ENCODE results near the gene TRPC4AP.
"Not testable (repeated sequence)": the region's sequence is repeated elsewhere in the genome, so short reads cannot be mapped to it uniquely, and the experiment has no call there.

The TRPC4AP gene

DNA sequence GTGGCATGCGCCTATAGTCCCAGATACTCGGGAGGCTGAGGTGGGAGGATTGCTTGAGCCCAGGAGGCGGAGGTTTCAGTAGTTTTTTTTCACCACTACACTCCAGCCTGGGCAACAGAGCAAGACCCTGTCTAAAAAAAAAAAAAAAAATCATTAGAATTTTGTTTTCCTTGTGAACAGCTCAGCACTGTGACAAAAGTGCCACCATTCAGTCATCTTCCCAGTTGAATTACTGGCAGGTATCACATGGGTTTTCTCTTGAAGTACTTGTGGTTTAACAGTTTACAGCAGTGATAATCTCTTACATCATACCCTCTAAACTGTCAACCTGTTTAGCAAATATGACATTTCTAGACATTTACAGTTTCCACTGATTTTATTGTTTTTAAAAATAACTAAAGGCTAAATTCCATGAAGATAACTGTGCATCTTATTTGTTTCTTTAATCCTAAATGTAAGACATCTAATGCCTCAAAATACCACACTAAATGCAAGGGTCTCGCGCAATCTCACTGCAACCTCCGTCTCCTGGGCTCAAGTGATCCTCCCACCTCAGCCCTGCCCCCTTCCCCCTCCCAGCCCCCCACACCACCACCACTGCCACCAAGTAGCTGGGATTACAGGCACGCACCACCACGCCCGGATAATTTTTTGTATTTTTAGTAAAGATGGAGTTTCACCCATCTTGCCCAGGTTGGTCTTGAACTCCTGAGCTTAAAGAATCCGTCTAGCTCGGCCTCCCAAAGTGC is 7.0 kb downstream of the TRPC4AP start:
- peak overlapping the region; percentile 70 for H3K27ac Mint-ChIP-seq
- peaks cover 48% of the 10 kb centered on the region for H3K4me1 Mint-ChIP-seq (ENCODE audit: low read depth)
- peak overlapping the region; percentile 15 for H3K4me3 Mint-ChIP-seq
- H3K36me3 Mint-ChIP-seq (ENCODE audit: low read depth): peaks cover 19% of the 10 kb centered on the region
- no peaks in the 10 kb centered on the region for H3K27me3 Mint-ChIP-seq (ENCODE audit: low read depth)
- no peaks in the 10 kb centered on the region for H3K9me3 Mint-ChIP-seq
- no peak for DNase-seq (ENCODE audit: low spot score)

DNA sequence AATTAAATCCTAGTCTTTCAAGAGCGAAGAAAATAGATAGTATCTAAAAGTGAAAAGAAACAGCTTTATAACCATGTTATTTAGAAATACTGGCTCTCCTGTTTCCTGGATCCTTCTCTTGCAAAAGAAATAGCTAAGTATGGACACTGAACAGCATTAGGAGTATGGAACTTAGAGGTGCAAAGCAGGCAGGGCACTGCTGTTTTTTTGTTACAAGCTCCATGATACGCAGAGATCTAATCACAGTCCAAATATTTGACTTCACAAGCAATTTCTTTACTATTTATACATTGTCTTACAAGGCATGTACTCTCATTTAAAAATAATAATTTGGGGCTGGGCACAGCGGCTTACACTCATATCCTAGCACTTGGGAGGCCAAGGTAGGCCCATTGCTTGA is 7.6 kb downstream of the TRPC4AP start:
- Mint-ChIP-seq H3K9me3 (no peaks in the 10 kb centered on the region), H3K36me3 (ENCODE audit: low read depth) (peaks cover 16% of the 10 kb centered on the region), H3K4me3 (no peak overlapping the region), H3K27me3 (ENCODE audit: low read depth) (no peaks in the 10 kb centered on the region), H3K27ac (peak overlapping the region; percentile 70), H3K4me1 (ENCODE audit: low read depth) (peaks cover 51% of the 10 kb centered on the region)
- no peak for DNase-seq (ENCODE audit: low spot score)

DNA sequence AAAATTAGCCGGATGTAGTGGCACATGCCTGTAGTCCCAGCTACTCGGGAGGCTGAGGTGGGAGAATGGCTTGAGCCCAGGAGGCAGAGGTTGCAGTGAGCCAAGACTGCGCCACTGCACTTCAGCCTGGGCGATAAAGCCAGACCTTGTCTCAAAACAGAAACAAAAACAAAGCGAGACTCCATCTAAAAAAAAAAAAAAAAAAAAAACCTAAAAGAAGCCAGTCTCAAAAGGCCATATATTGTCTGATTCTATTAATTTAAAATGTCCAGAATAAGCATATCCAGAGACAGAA is 12.3 kb downstream of the TRPC4AP start:
- Mint-ChIP-seq H3K4me1 (ENCODE audit: low read depth) (peaks cover 43% of the 10 kb centered on the region), H3K4me3 (peak overlapping the region; percentile 52), H3K27ac (peak overlapping the region; percentile 68), H3K36me3 (ENCODE audit: low read depth) (peaks cover 42% of the 10 kb centered on the region)
- DNase-seq (ENCODE audit: low spot score); H3K27me3 Mint-ChIP-seq (ENCODE audit: low read depth); H3K9me3 Mint-ChIP-seq: not testable (repeated sequence)

DNA sequence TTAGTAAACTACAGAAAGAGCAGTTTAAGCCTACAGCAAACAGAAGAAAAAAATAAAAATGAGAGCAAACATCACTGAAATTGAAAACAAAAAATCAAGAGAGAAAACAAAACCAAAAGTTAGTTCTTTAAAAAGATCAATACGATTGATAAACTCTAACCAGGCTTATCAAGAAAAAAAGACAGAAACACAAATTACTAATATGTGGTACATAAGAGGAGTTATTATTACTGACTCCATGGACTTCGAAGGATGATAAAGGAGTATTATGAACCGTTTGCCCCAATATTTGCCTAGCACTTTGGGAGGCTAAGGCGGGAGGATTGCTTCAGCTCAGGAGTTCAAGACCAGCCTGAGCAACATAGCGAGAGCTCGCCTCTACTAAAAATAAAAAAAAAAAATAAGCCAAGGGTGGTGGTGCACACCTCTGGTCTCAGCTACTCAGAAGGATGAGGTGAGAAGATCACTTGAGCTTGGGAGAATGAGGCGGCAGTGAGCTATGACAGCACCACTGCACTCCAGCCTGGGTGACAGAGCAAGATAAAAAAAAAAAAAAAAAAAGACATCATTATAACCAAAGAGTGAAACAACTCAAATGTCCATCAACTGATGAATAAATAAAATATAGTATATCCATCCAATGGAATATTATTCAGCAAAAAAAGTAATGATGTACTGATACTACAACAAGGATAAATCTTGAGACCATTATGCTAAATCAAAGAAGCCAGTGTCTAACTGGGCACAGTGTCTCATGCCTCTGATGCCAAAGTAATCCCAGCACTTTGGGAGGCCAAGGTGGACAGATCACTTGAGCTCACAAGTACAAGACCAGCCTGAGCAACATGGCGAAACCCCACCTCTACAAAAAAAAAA is 12.9 kb downstream of the TRPC4AP start:
- Mint-ChIP-seq H3K27ac (peak overlapping the region; percentile 60), H3K36me3 (ENCODE audit: low read depth) (peaks cover 44% of the 10 kb centered on the region), H3K4me3 (peak overlapping the region; percentile 32), H3K9me3 (peaks cover 9% of the 10 kb centered on the region), H3K27me3 (ENCODE audit: low read depth) (no peaks in the 10 kb centered on the region), H3K4me1 (ENCODE audit: low read depth) (peaks cover 37% of the 10 kb centered on the region)
- DNase-seq (ENCODE audit: low spot score): no peak

DNA sequence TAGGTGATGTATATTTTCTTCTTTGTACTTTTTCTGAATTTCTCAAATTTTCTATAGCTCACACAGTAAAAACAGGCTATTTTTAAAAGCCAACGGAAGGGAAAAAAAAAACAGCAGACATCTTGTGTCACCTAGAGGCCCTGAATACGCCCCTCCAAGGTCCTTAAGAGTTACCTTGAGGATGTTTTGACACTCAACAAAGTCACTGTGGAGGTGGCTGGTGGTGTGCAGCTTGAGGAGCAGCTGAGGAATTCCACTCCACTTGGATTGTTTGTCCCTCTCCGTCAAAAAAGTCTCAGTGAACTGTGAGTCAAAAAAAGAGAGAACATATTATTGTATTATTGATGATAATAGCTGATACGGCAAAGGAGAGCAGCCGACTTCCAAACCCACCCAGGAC is 14.7 kb downstream of the TRPC4AP start:
- Mint-ChIP-seq H3K27me3 (ENCODE audit: low read depth) (no peaks in the 10 kb centered on the region), H3K9me3 (peaks cover 25% of the 10 kb centered on the region), H3K27ac (no peak overlapping the region), H3K36me3 (ENCODE audit: low read depth) (peaks cover 56% of the 10 kb centered on the region), H3K4me1 (ENCODE audit: low read depth) (peaks cover 34% of the 10 kb centered on the region), H3K4me3 (no peak overlapping the region)
- DNase-seq (ENCODE audit: low spot score): no peak

DNA sequence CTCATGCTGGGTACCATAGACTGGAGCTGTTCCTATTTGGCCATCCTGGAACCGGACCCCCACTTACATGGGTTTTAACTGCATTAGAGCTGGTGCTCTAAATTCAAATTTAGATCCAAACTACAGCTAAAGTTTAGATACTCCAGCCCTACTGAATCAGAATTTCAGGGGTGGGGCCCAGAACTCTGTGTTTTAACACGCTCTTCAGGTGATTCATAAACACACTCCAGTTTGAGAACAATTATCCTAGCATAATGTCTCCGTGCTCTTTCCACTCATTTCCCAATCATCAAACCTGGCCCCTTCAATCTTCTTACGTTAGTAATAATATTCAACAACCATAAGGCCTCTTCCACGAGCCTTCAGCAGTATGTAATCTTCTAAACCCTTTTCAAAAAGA is 15.3 kb downstream of the TRPC4AP start:
- Mint-ChIP-seq H3K36me3 (ENCODE audit: low read depth) (peaks cover 61% of the 10 kb centered on the region), H3K9me3 (peaks cover 28% of the 10 kb centered on the region), H3K27ac (no peak overlapping the region), H3K27me3 (ENCODE audit: low read depth) (no peaks in the 10 kb centered on the region), H3K4me3 (no peak overlapping the region), H3K4me1 (ENCODE audit: low read depth) (peaks cover 31% of the 10 kb centered on the region)
- no peak for DNase-seq (ENCODE audit: low spot score)

DNA sequence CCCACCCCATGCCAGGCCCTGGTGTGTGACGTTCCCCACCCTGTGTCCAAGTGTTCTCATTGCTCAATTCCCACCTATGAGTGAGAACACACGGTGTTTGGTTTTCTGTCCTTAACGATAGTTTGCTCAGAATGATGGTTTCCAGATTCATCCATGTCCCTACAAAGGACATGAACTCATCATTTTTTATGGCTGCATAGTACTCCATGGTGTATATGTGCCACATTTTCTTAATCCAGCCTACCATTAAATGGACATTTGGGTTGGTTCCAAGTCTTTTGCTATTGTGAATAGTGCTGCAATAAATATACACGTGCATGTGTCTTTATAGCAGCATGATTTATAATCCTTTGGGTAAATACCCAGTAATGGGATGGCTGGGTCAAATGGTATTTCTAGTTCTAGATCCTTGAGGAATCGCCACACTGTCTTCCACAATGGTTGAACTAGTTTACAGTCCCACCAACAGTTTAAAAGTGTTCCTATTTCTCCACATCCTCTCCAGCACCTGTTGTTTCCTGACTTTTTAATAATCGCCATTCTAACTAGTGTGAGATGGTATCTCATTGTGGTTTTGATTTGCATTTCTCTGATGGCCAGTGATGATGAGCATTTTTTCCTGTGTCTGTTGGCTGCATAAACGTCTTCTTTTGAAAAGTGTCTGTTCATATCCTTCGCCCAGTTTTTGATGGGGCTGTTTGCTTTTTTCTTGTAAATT is 21.0 kb downstream of the TRPC4AP start:
- peaks cover 20% of the 10 kb centered on the region for H3K4me1 Mint-ChIP-seq (ENCODE audit: low read depth)
- not testable (repeated sequence) for H3K27ac Mint-ChIP-seq

DNA sequence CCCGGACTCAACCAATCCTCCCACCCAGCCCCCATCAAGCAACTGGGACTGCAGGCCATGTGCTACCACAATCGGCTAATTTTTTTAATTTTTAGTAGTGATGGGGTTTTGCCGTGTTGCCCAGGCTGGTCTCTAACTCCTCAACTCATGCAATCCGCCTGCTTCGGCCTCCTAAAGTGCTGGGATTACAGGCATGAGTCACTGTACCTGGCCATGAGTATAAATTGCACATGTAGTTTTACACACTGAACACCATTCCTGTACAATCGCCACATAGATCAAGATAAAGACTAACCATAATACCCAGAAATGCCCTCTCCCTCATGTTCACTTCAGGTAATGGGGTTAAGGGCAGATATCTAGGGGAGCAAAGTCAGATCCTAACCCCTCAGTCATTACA is 26.4 kb downstream of the TRPC4AP start:
- Mint-ChIP-seq H3K36me3 (ENCODE audit: low read depth) (peaks cover 53% of the 10 kb centered on the region), H3K27ac (no peak overlapping the region), H3K4me3 (no peak overlapping the region), H3K9me3 (no peaks in the 10 kb centered on the region), H3K4me1 (ENCODE audit: low read depth) (peaks cover 46% of the 10 kb centered on the region), H3K27me3 (ENCODE audit: low read depth) (no peaks in the 10 kb centered on the region)
- no peak for DNase-seq (ENCODE audit: low spot score)

More for the DNA sequence above, 21.0 kb downstream of the TRPC4AP start:
- peaks cover 78% of the 10 kb centered on the region for H3K36me3 Mint-ChIP-seq (ENCODE audit: low read depth)
- not testable (repeated sequence) for DNase-seq (ENCODE audit: low spot score); H3K27me3 Mint-ChIP-seq (ENCODE audit: low read depth); H3K4me3 Mint-ChIP-seq
- H3K9me3 Mint-ChIP-seq: peaks cover 32% of the 10 kb centered on the region

DNA sequence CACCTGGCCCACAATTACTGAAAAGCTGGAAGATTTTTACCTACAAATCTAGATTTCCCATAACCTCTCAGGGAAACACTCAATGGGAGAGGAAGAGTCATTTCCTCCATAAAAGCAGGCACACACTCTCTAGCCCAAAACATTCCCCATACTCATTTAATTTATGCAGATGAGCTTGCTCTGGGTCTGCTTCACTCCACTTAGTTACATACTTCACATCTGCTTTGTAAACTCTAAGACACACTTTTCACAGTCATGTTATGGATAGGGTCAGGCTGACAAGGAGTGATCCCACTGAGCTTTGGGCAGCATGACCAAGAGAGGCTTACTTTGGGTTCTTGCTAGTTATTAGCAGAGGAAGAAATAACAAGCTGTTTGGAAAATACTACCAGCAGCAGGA is 27.4 kb downstream of the TRPC4AP start:
- Mint-ChIP-seq H3K36me3 (ENCODE audit: low read depth) (peaks cover 54% of the 10 kb centered on the region), H3K9me3 (no peaks in the 10 kb centered on the region), H3K4me1 (ENCODE audit: low read depth) (peaks cover 43% of the 10 kb centered on the region)

DNA sequence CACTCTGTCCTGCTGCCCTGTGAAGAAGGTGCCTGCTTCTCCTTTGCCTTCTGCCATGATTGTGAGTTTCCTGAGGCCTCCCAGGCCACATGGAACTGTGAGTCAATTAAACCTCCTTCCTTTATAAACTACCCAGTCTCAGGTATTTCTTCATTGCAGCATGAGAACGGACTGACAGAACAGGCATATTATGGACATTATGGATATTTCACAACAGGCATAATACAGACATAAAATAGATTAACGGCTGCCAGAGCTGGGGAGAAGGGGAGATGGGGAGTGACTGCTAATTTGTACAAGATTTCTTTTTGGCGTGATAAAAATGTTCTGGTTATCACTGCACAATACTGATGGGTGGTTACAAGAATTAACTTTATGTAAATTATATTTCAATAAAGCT is 29.4 kb downstream of the TRPC4AP start:
- DNase-seq (ENCODE audit: low spot score): no peak
- peak overlapping the region; percentile 28 for H3K27ac Mint-ChIP-seq
- no peaks in the 10 kb centered on the region for H3K27me3 Mint-ChIP-seq (ENCODE audit: low read depth)
- no peaks in the 10 kb centered on the region for H3K9me3 Mint-ChIP-seq
- H3K36me3 Mint-ChIP-seq (ENCODE audit: low read depth): peaks cover 56% of the 10 kb centered on the region
- H3K4me3 Mint-ChIP-seq: no peak overlapping the region
- H3K4me1 Mint-ChIP-seq (ENCODE audit: low read depth): peaks cover 45% of the 10 kb centered on the region

More for the DNA sequence above, 27.4 kb downstream of the TRPC4AP start:
- Mint-ChIP-seq H3K4me3 (no peak overlapping the region), H3K27me3 (ENCODE audit: low read depth) (no peaks in the 10 kb centered on the region), H3K27ac (no peak overlapping the region)
- no peak for DNase-seq (ENCODE audit: low spot score)

DNA sequence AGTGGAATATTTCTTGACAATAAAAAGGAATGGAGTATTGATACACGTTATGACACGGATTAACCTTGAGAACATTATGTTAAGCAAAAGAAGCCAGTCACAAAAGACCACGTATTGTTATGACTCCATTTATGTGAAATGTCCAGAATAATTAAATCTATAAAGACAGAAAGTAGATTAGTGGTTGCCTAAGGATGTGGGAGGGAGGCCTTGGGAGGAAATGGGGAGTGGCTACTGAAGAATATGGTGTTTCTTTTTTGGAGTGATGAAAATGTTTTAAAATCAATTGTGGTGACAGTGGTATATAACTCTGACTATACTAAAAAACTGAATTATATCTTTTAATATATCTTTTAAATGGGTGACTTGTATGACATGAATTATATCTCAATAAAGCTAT is 30.1 kb downstream of the TRPC4AP start:
- Mint-ChIP-seq H3K9me3 (no peaks in the 10 kb centered on the region), H3K4me1 (ENCODE audit: low read depth) (peaks cover 47% of the 10 kb centered on the region)
- no peak for DNase-seq (ENCODE audit: low spot score)

DNA sequence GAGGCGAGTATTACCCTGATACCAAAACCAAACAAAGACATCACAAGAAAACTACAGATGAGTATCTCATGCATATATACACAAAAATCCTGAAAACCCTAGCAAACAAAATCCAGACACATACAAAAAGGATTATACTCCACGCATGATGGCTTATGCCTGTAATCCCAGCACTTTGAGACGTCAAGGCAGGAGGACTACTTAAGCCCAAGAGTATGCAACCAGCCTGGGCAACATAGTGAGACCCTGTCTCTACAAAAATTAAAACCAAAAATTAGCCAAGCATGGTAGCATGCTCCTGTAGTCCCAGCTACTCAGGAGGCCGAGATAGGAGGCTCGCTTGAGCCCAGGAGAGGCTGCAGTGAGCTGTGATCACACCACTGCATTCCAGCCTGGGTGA is 32.4 kb downstream of the TRPC4AP start:
- no peak for DNase-seq (ENCODE audit: low spot score)
- Mint-ChIP-seq H3K4me1 (ENCODE audit: low read depth) (peaks cover 50% of the 10 kb centered on the region), H3K27ac (no peak overlapping the region)

More for the DNA sequence above, 30.1 kb downstream of the TRPC4AP start:
- Mint-ChIP-seq H3K27ac (no peak overlapping the region), H3K36me3 (ENCODE audit: low read depth) (peaks cover 52% of the 10 kb centered on the region), H3K4me3 (no peak overlapping the region), H3K27me3 (ENCODE audit: low read depth) (no peaks in the 10 kb centered on the region)

DNA sequence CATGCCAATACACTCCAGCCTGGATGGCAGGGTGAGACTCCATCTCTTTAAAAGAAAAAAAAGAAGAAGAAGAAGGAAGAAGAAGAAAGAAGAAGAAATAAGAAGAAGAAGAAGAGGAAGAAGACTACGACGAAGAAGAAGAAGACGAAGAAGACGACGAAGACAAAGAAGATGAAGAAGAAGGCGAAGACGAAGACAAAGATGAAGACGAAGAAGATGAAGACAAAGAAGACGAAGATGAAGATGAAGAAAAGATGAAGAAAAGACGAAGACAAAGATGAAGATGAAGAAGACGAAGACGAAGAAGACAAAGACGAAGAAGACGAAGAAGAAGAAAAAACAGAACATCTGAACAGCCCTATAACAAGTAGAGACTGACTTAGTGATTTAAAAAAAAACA is 33.0 kb downstream of the TRPC4AP start:
- peaks cover 51% of the 10 kb centered on the region for H3K4me1 Mint-ChIP-seq (ENCODE audit: low read depth)
- peaks cover 49% of the 10 kb centered on the region for H3K36me3 Mint-ChIP-seq (ENCODE audit: low read depth)
- no peaks in the 10 kb centered on the region for H3K27me3 Mint-ChIP-seq (ENCODE audit: low read depth)
- no peak overlapping the region for H3K4me3 Mint-ChIP-seq
- H3K27ac Mint-ChIP-seq: no peak overlapping the region
- H3K9me3 Mint-ChIP-seq: no peaks in the 10 kb centered on the region
- DNase-seq (ENCODE audit: low spot score): no peak

More for the DNA sequence above, 32.4 kb downstream of the TRPC4AP start:
- no peaks in the 10 kb centered on the region for H3K9me3 Mint-ChIP-seq
- H3K27me3 Mint-ChIP-seq (ENCODE audit: low read depth): no peaks in the 10 kb centered on the region
- no peak overlapping the region for H3K4me3 Mint-ChIP-seq
- H3K36me3 Mint-ChIP-seq (ENCODE audit: low read depth): peaks cover 47% of the 10 kb centered on the region

DNA sequence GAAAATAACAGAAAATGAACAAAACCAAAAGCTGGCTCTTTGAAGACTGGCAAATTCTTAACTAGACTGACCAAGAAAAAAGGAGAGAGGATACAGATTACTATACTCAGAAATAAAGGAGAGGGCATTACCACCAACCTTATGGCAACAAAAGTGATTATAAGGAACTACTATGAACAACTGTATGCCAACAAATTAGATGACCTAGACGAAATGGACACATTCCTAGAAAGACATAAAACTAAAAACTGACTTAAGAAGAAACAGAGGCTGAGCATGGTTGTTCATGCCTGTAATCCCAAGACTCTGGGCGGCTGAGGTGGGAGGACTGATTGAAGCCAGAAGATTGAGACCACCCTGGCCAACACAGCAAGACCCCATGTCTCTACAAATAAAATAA is 33.5 kb downstream of the TRPC4AP start:
- Mint-ChIP-seq H3K9me3 (no peaks in the 10 kb centered on the region), H3K4me3 (no peak overlapping the region), H3K27me3 (ENCODE audit: low read depth) (no peaks in the 10 kb centered on the region), H3K36me3 (ENCODE audit: low read depth) (peaks cover 49% of the 10 kb centered on the region), H3K4me1 (ENCODE audit: low read depth) (peaks cover 50% of the 10 kb centered on the region), H3K27ac (no peak overlapping the region)
- no peak for DNase-seq (ENCODE audit: low spot score)

Measured in T-helper 2 cell treated with Interferon-gamma antibody and Interleukin-4, amounts not matched to agents 5 μg/mL and 100 μg/mL, for 36 hours (primary cell).